IMR-90 (cell line): Measurements from ENCODE around the gene MEIKIN. TPM values are rescaled to one million over a fixed set of nuclear protein-coding genes. Genes with fewer than 3 reads are reported as not detected.

ENCODE experiments used
- ATAC-seq: fragments of 200-7000 bp; cut with Tn5 transposase; 2 replicates; pipeline ENCODE4 v1.9.1; 2020; ENCODE audit warnings: low read depth, mild to moderate bottlenecking, moderate library complexity
- BruUV-seq: library from RNA; stranded (reverse); fragments of 400-500 nt; replicated peaks from 2 replicates; lab custom pipeline; 2021; lab: Mats Ljungman, UMichigan
- CTCF ChIA-PET: fragments of 300-600 bp; formaldehyde crosslinking; extraction: SDS; loops from one replicate; lab custom pipeline; 2021; ENCODE audit warnings: antibody characterized with exemption; lab: Yijun Ruan, JAX
- POLR2A ChIA-PET: fragments of 300-600 bp; sonication (Branson Sonifier 250); formaldehyde crosslinking; loops from one replicate; lab custom pipeline; 2022; ENCODE audit warnings: antibody characterized with exemption; ENCODE audit not compliant: unreplicated experiment; lab: Charles Lee
- DNase-seq: peaks from one replicate; pipeline ENCODE4 v3.0.0; 2013
- H2AFZ ChIP-seq: replicated peaks from 2 replicates; pipeline ENCODE3; 2013; ENCODE audit warnings: low read length, mild to moderate bottlenecking; ENCODE audit not compliant: poor library complexity
- H2AK5ac ChIP-seq: 2 replicates; pipeline ENCODE4 v1.6.1; 2013; ENCODE audit warnings: low read depth, low read length, inconsistent platforms
- H2AK9ac ChIP-seq: replicated peaks from 2 replicates; pipeline ENCODE3; 2013; ENCODE audit warnings: mild to moderate bottlenecking, low read depth, low read length, moderate library complexity; ENCODE audit not compliant: poor library complexity
- H2BK120ac ChIP-seq: 2 replicates; pipeline ENCODE4 v1.6.1; 2013; ENCODE audit warnings: low read depth, low read length, inconsistent platforms
- H2BK15ac ChIP-seq: 3 replicates; pipeline ENCODE4 v1.6.1; 2013; ENCODE audit warnings: low read depth, low read length, inconsistent platforms
- H2BK20ac ChIP-seq: 2 replicates; pipeline ENCODE4 v1.6.1; 2013; ENCODE audit warnings: low read depth, mild to moderate bottlenecking, inconsistent platforms, low read length, moderate library complexity
- H2BK5ac ChIP-seq: 2 replicates; pipeline ENCODE4 v1.6.1; 2013; ENCODE audit warnings: mild to moderate bottlenecking, low read depth, low read length, inconsistent platforms; ENCODE audit not compliant: poor library complexity, severe bottlenecking
- H3K14ac ChIP-seq: replicated peaks from 2 replicates; pipeline ENCODE4 v1.6.1; 2013; ENCODE audit warnings: low read depth, low read length, inconsistent platforms
- H3K18ac ChIP-seq: 2 replicates; pipeline ENCODE4 v1.6.1; 2013; ENCODE audit warnings: low read depth, low read length, control low read depth
- H3K23ac ChIP-seq: 2 replicates; pipeline ENCODE4 v1.6.1; 2013; ENCODE audit warnings: low read depth, low read length, inconsistent platforms
- H3K27ac ChIP-seq: 2 replicates; pipeline ENCODE4 v1.5.1; 2013; ENCODE audit warnings: mild to moderate bottlenecking, control low read depth, low read length; ENCODE audit not compliant: insufficient read depth
- H3K27me3 ChIP-seq: 2 replicates; pipeline ENCODE4 v1.6.1; 2013; ENCODE audit warnings: low read length; ENCODE audit not compliant: control insufficient read depth, insufficient read depth
- H3K36me3 ChIP-seq: 2 replicates; pipeline ENCODE4 v1.6.1; 2013; ENCODE audit warnings: low read length, mixed read lengths; ENCODE audit not compliant: control insufficient read depth, insufficient read depth
- H3K4ac ChIP-seq: 2 replicates; pipeline ENCODE4 v1.6.1; 2013; ENCODE audit warnings: low read depth, low read length, inconsistent platforms
- H3K4me1 ChIP-seq: 2 replicates; pipeline ENCODE4 v1.6.1; 2013; ENCODE audit warnings: low read length, mixed read lengths; ENCODE audit not compliant: control insufficient read depth, insufficient read depth
- H3K4me2 ChIP-seq: 2 replicates; pipeline ENCODE4 v1.6.1; 2013; ENCODE audit warnings: low read depth, mild to moderate bottlenecking, control low read depth, low read length, moderate library complexity
- H3K4me3 ChIP-seq: 2 replicates; pipeline ENCODE4 v1.5.1; 2013; ENCODE audit warnings: low read depth, mild to moderate bottlenecking, control low read depth, low read length, moderate library complexity; ENCODE audit not compliant: insufficient read depth
- H3K56ac ChIP-seq: 2 replicates; pipeline ENCODE4 v1.6.1; 2013; ENCODE audit warnings: low read length, inconsistent platforms; ENCODE audit not compliant: insufficient read depth; ENCODE audit errors: extremely low read depth
- H3K79me1 ChIP-seq, 2 experiments: 2 replicates each; pipeline ENCODE4 v1.6.1; 2013; ENCODE audit warnings: low read length in 2 of 2, inconsistent platforms in 1 of 2, low read depth in 1 of 2
- H3K9ac ChIP-seq: 2 replicates; pipeline ENCODE4 v1.6.1; 2013; ENCODE audit warnings: low read depth, low read length, control low read depth
- H3K9me1 ChIP-seq: 2 replicates; pipeline ENCODE4 v1.6.1; 2013; ENCODE audit warnings: low read length, inconsistent platforms; ENCODE audit not compliant: insufficient read depth
- H3K9me3 ChIP-seq: 2 replicates; pipeline ENCODE4 v1.6.1; 2013; ENCODE audit warnings: low read length; ENCODE audit not compliant: control insufficient read depth, insufficient read depth
- H4K20me1 ChIP-seq: 2 replicates; pipeline ENCODE4 v1.6.1; 2013; ENCODE audit warnings: low read length, inconsistent platforms; ENCODE audit not compliant: insufficient read depth
- H4K5ac ChIP-seq: 2 replicates; pipeline ENCODE4 v1.6.1; 2013; ENCODE audit warnings: mild to moderate bottlenecking, low read depth, low read length, control low read depth
- H4K8ac ChIP-seq, 2 experiments: 2 replicates each; pipeline ENCODE4 v1.6.1; 2013; ENCODE audit warnings: low read depth in 2 of 2, low read length in 2 of 2, control low read depth in 1 of 2, inconsistent platforms in 1 of 2
- H4K91ac ChIP-seq: 2 replicates; pipeline ENCODE4 v1.6.1; 2013; ENCODE audit warnings: low read depth, low read length, inconsistent platforms; ENCODE audit not compliant: insufficient read depth
- CEBPB ChIP-seq: IDR thresholded peaks from 2 replicates; pipeline ENCODE4 v1.6.1; 2012; ENCODE audit warnings: low read depth, low read length, improper control_type of control experiment
- FOS ChIP-seq: fragments of 150-350 bp; IDR thresholded peaks from 2 replicates; pipeline ENCODE4 v1.6.1; 2016; ENCODE audit warnings: low read depth, low read length
- MAZ ChIP-seq: IDR thresholded peaks from 2 replicates; pipeline ENCODE4 v1.6.1; 2012; ENCODE audit warnings: low read depth, mild to moderate bottlenecking, low read length, improper control_type of control experiment, moderate library complexity, borderline replicate concordance
- RFX5 ChIP-seq: IDR thresholded peaks from 2 replicates; pipeline ENCODE4 v1.8.0; 2012; ENCODE audit warnings: low read depth, mild to moderate bottlenecking, low read length, moderate library complexity
- USF2 ChIP-seq: fragments of 150-350 bp; IDR thresholded peaks from 2 replicates; pipeline ENCODE4 v1.6.1; 2017; ENCODE audit warnings: mild to moderate bottlenecking, antibody characterized with exemption, low read length, low read depth
- WGBS, 2 experiments: methylation state at CpG; one replicate each; pipeline versions ENCODE4 v1.1.5 to v1.1.7; 2013; ENCODE audit warnings: missing lambda C conversion rate in 2 of 2; ENCODE audit not compliant: insufficient read length in 1 of 2; ENCODE audit errors: extremely low coverage in 2 of 2; 5-methylcytosine and 5-hydroxymethylcytosine counted together
- dilution Hi-C: fragments of 300-500 bp; cut with HindIII; formaldehyde crosslinking; loops from one replicate; pipeline ENCODE4 v1.14.3; 2018; ENCODE audit warnings: low sequenced_read_pairs; ENCODE audit not compliant: unreplicated experiment
- in situ Hi-C: fragments of 300-500 bp; cut with MboI; formaldehyde crosslinking; loops from 3 replicates; pipeline ENCODE4 v1.14.3; 2019; ENCODE audit warnings: low sequenced_read_pairs, inconsistent platforms, mixed read lengths
- intact Hi-C: fragments of 100-400 bp; cut with micrococcal nuclease; formaldehyde crosslinking; loops from 2 replicates; pipeline ENCODE4 v1.10.0; 2022
- polyA plus RNA-seq, 3 experiments: library from polyadenylated mRNA; depleted of rRNA; stranded (reverse); fragments of >200 nt; gene quantifications; 2 replicates each; pipeline ENCODE4 v1.2.3, GENCODE V29; 2012; ENCODE audit warnings: low replicate concordance in 1 of 3
- total RNA-seq: library from RNA; depleted of rRNA; stranded (reverse); fragments of >200 nt; gene quantifications from 2 replicates; pipeline ENCODE4 v1.2.3, GENCODE V29; 2012

MEIKIN gene
- total and polyA plus RNA-seq, 2 of the 4 experiments (the other 2 are of a cell fraction) = not detected

GRCh38 chr5:131943916-131944315 lies 1.5 kb downstream of the MEIKIN start:
- ChIA-PET POLR2A (no interaction called here), CTCF (no interaction called here)
- Histone ChIP-seq H4K91ac (no peak overlapping the region), H3K36me3 (no peaks in the 10 kb centered on the region), H3K9me1 (no peaks in the 10 kb centered on the region), H2BK5ac (no peak overlapping the region), H4K8ac (no peak overlapping the region), H3K4me2 (no peak overlapping the region), H3K23ac (no peak overlapping the region), H3K4ac (no peak overlapping the region), H4K20me1 (no peaks in the 10 kb centered on the region), H3K56ac (no peak overlapping the region), H3K4me1 (no peaks in the 10 kb centered on the region), H2AFZ (no peak overlapping the region), H3K4me3 (no peak overlapping the region), H2AK5ac (no peak overlapping the region), H3K9ac (no peak overlapping the region), H2BK20ac (no peak overlapping the region), H3K9me3 (no peaks in the 10 kb centered on the region), H2AK9ac (no peak overlapping the region), H2BK120ac (no peak overlapping the region), H3K14ac (no peak overlapping the region), H4K5ac (no peak overlapping the region), H3K18ac (no peak overlapping the region), H2BK15ac (no peak overlapping the region), H3K27me3 (no peaks in the 10 kb centered on the region; the same call in 1 of the 2 replicates), H3K27ac (no peak overlapping the region), H3K79me1 (no peaks in the 10 kb centered on the region)
- ATAC-seq = no peak
- no peak for TF ChIP-seq FOS
- TF ChIP-seq MAZ = no peak
- no peak for TF ChIP-seq USF2
- TF ChIP-seq CEBPB = no peak
- no peak for TF ChIP-seq RFX5
- no CpG with 5 or more reads among the region's 2 CpGs for WGBS, 2 experiments
- in situ Hi-C loops = no loop called here
- dilution Hi-C loops = no loop called here
- intact Hi-C loops = no loop called here
- DNase-seq = no peak
- no TSS peak for BruUV-seq
